Right cardiac atrium (tissue), 5 donors: ENCODE measurements around the gene LGI2. TPM values are rescaled to one million over a fixed set of nuclear protein-coding genes. Genes with fewer than 3 reads are reported as not detected.

Experiments used
- ATAC-seq, 2 donors: fragments of 200-7000 bp; cut with Tn5 transposase; one replicate each; pipeline versions ENCODE4 v1.8.0 to v1.9.1; 2020; ENCODE audit warnings: moderate library complexity in 2 of 2, mild to moderate bottlenecking in 1 of 2
- DNase-seq, 3 donors: peaks; one replicate each; pipeline ENCODE4 v3.0.0-alpha.2; 2020
- H3K27ac ChIP-seq: one replicate; pipeline ENCODE4 v1.5.1; 2013; ENCODE audit warnings: mild to moderate bottlenecking, low read length, control low read depth, moderate library complexity
- H3K27me3 ChIP-seq: one replicate; pipeline ENCODE4 v1.6.1; 2013; ENCODE audit not compliant: control insufficient read depth, insufficient read depth
- H3K4me1 ChIP-seq: one replicate; pipeline ENCODE4 v1.6.1; 2013; ENCODE audit warnings: low read length; ENCODE audit not compliant: control insufficient read depth, insufficient read depth
- H3K4me3 ChIP-seq: one replicate; pipeline ENCODE4 v1.5.1; 2013; ENCODE audit warnings: low read length, control low read depth
- H3K9me3 ChIP-seq: one replicate; pipeline ENCODE4 v1.6.1; 2013; ENCODE audit warnings: low read length; ENCODE audit not compliant: control insufficient read depth
- WGBS: extraction: QIAGEN DNeasy Blood & Tissue Kit; methylation state at CpG from one replicate; pipeline ENCODE4 v1.1.7; 2013; 5-methylcytosine and 5-hydroxymethylcytosine counted together
- intact Hi-C, 4 donors: fragments of 100-400 bp; cut with DNase I; formaldehyde crosslinking; loops; one replicate each; pipeline versions ENCODE4 v1.11.0 to v1.14.0; 2022 to 2023
- polyA plus RNA-seq: library from polyadenylated mRNA; stranded (reverse); fragments of 200-250 nt; gene quantifications from one replicate; pipeline ENCODE4 v1.2.3, GENCODE V29; 2013
- total RNA-seq, 4 donors: library from RNA; stranded (reverse); fragmentation: NEBNext Ultra II Directional; extraction: Animal tissue kit (Norgen Biotek cat#: 25700); gene quantifications; one replicate each; pipeline ENCODE4 v1.2.1, GENCODE V29; 2021
- donor health status: healthy with polysubstance abuse.
- donor health status: DM: no; HTN: yes; CAD: no.
- donor health status: DM: no; HTN: no; CAD: no.
- donor health status: DM: no; HTN: yes; CAD: no; lungs with severe emphysema.
- donor health status: DM: yes; HTN: yes; CAD: no.

The LGI2 gene
- total and polyA plus RNA-seq, 5 donors: 2.4 to 7.1 (median 5.4) TPM

- Histone ChIP-seq H3K27ac (peak overlapping the region; percentile 85), H3K4me3 (no peak overlapping the region)
- ATAC-seq: peak; percentile 39 to 59
These were observed 52.3 kb downstream of the LGI2 start for GRCh38 chr4:24978291-24979075.

GRCh38 chr4:24975510-24975909 lies 55.2 kb downstream of the LGI2 start:
- Histone ChIP-seq H3K9me3 (no peaks in the 10 kb centered on the region), H3K4me3 (no peak overlapping the region), H3K27me3 (no peaks in the 10 kb centered on the region), H3K27ac (no peak overlapping the region), H3K4me1 (no peaks in the 10 kb centered on the region)
- intact Hi-C loops: loop anchor here in 1 of 4 donors (5.0 kb wide), 1 partner anchor 167 kb away; no protein-coding TSS in a partner anchor
- DNase-seq: no peak
- 56% methylated on average over 4 of the region's 4 CpGs for WGBS
- ATAC-seq: no peak

More at GRCh38 chr4:24978291-24979075, 52.3 kb downstream of the LGI2 start:
- no peaks in the 10 kb centered on the region for H3K9me3 ChIP-seq
- intact Hi-C loops: loop anchor here in 1 of 4 donors (5.0 kb wide), 1 partner anchor 164 kb away; no protein-coding TSS in a partner anchor
- no peak for DNase-seq
- no peaks in the 10 kb centered on the region for H3K4me1 ChIP-seq
- H3K27me3 ChIP-seq: no peaks in the 10 kb centered on the region
- WGBS: 79% methylated on average over 9 of the region's 9 CpGs

- DNase-seq (peak; percentile 47 to 83 (median 82)), ATAC-seq (no peak)
- 85% methylated on average over 24 of the region's 24 CpGs for WGBS
- Histone ChIP-seq H3K27ac (no peak overlapping the region), H3K4me1 (no peaks in the 10 kb centered on the region), H3K4me3 (no peak overlapping the region), H3K27me3 (no peaks in the 10 kb centered on the region), H3K9me3 (no peaks in the 10 kb centered on the region)
- intact Hi-C loops: no loop called here
These were observed 56.8 kb downstream of the LGI2 start for GRCh38 chr4:24973747-24974601.

- ATAC-seq: no peak
- DNase-seq: no peak
- no peaks in the 10 kb centered on the region for H3K4me1 ChIP-seq
- H3K27ac ChIP-seq: no peak overlapping the region
- 57% methylated on average over 3 of the region's 3 CpGs for WGBS
- intact Hi-C loops: no loop called here
- no peak overlapping the region for H3K4me3 ChIP-seq
- H3K27me3 ChIP-seq: no peaks in the 10 kb centered on the region
- H3K9me3 ChIP-seq: no peaks in the 10 kb centered on the region
These were observed 57.4 kb downstream of the LGI2 start for GRCh38 chr4:24973404-24973746.

GRCh38 chr4:24971192-24971591 lies 59.6 kb downstream of the LGI2 start:
- H3K27ac ChIP-seq: no peak overlapping the region
- H3K4me1 ChIP-seq: no peaks in the 10 kb centered on the region
- WGBS: 79% methylated on average over 7 of the region's 7 CpGs
- H3K4me3 ChIP-seq: no peak overlapping the region
- intact Hi-C loops: no loop called here
- H3K9me3 ChIP-seq: no peaks in the 10 kb centered on the region
- ATAC-seq: peak in 1 of 2 donors; percentile 51
- no peaks in the 10 kb centered on the region for H3K27me3 ChIP-seq
- no peak for DNase-seq

GRCh38 chr4:24970635-24971034 lies 60.1 kb downstream of the LGI2 start:
- Histone ChIP-seq H3K4me3 (no peak overlapping the region), H3K4me1 (no peaks in the 10 kb centered on the region), H3K27ac (no peak overlapping the region), H3K27me3 (no peaks in the 10 kb centered on the region), H3K9me3 (no peaks in the 10 kb centered on the region)
- DNase-seq (no peak), ATAC-seq (no peak)
- WGBS: 87% methylated on average over 2 of the region's 2 CpGs
- intact Hi-C loops: no loop called here

GRCh38 chr4:24970191-24970590 lies 60.6 kb downstream of the LGI2 start:
- no peak for ATAC-seq
- no peaks in the 10 kb centered on the region for H3K27me3 ChIP-seq
- H3K4me1 ChIP-seq: no peaks in the 10 kb centered on the region
- H3K27ac ChIP-seq: no peak overlapping the region
- H3K4me3 ChIP-seq: no peak overlapping the region
- H3K9me3 ChIP-seq: no peaks in the 10 kb centered on the region
- intact Hi-C loops: no loop called here
- no peak for DNase-seq
- 96% methylated on average over 5 of the region's 5 CpGs for WGBS

GRCh38 chr4:24969486-24969885 lies 61.3 kb downstream of the LGI2 start:
- intact Hi-C loops: no loop called here
- no peaks in the 10 kb centered on the region for H3K9me3 ChIP-seq
- H3K4me3 ChIP-seq: no peak overlapping the region
- no peak for ATAC-seq
- H3K4me1 ChIP-seq: no peaks in the 10 kb centered on the region
- DNase-seq: no peak
- WGBS: 95% methylated on average over 6 of the region's 6 CpGs
- no peak overlapping the region for H3K27ac ChIP-seq
- no peaks in the 10 kb centered on the region for H3K27me3 ChIP-seq

GRCh38 chr4:24968992-24969391 lies 61.8 kb downstream of the LGI2 start:
- WGBS: 93% methylated on average over 3 of the region's 3 CpGs
- no peak for ATAC-seq
- Histone ChIP-seq H3K27me3 (no peaks in the 10 kb centered on the region), H3K4me1 (no peaks in the 10 kb centered on the region), H3K4me3 (no peak overlapping the region), H3K9me3 (no peaks in the 10 kb centered on the region), H3K27ac (no peak overlapping the region)
- intact Hi-C loops: no loop called here
- DNase-seq: no peak

GRCh38 chr4:24968278-24968677 lies 62.5 kb downstream of the LGI2 start:
- ATAC-seq: no peak
- Histone ChIP-seq H3K27ac (no peak overlapping the region), H3K4me1 (no peaks in the 10 kb centered on the region), H3K27me3 (no peaks in the 10 kb centered on the region), H3K9me3 (no peaks in the 10 kb centered on the region), H3K4me3 (no peak overlapping the region)
- DNase-seq: no peak
- intact Hi-C loops: no loop called here
- 96% methylated on average over 6 of the region's 6 CpGs for WGBS

- H3K27me3 ChIP-seq: no peaks in the 10 kb centered on the region
- intact Hi-C loops: no loop called here
- H3K9me3 ChIP-seq: no peaks in the 10 kb centered on the region
- H3K27ac ChIP-seq: no peak overlapping the region
- no peak overlapping the region for H3K4me3 ChIP-seq
- no peaks in the 10 kb centered on the region for H3K4me1 ChIP-seq
- ATAC-seq: no peak
- WGBS: 89% methylated on average over 4 of the region's 4 CpGs
- no peak for DNase-seq
These were observed 63.4 kb downstream of the LGI2 start for GRCh38 chr4:24967346-24967745.
